Body of pancreas (tissue), 4 donors: ENCODE results near the gene MAST4. TPM values are rescaled to one million over a fixed set of nuclear protein-coding genes. Genes with fewer than 3 reads are reported as not detected.

Source experiments
- ATAC-seq: fragments of 150-250 bp; one replicate; pipeline ENCODE4 v1.9.1; 2016
- DNase-seq, 4 donors: peaks; one replicate each; pipeline ENCODE4 v3.0.0-alpha.2; 2019
- H3K27ac ChIP-seq, 4 donors: fragments of 200-600 bp; sonication (generic); 1 replicate in 3 of 4; 2 replicates in 1 of 4; pipeline versions ENCODE4 v1.5.1 to v1.6.1; 2016 to 2019; ENCODE audit warnings: mild to moderate bottlenecking in 1 of 4, mixed read lengths in 1 of 4, moderate library complexity in 1 of 4
- H3K27me3 ChIP-seq, 2 donors: fragments of 200-600 bp; sonication (generic); one replicate each; pipeline ENCODE4 v1.6.0; 2016; ENCODE audit warnings: mild to moderate bottlenecking in 1 of 2
- H3K36me3 ChIP-seq, 2 donors: fragments of 200-600 bp; sonication (generic); replicated peaks in 1 of 2; 2 replicates each; pipeline ENCODE4 v1.5.1; 2016; ENCODE audit warnings: low read depth in 2 of 2; ENCODE audit not compliant: insufficient read depth in 1 of 2
- H3K4me1 ChIP-seq: fragments of 200-600 bp; sonication (generic); one replicate; pipeline ENCODE4 v1.6.0; 2016
- H3K4me3 ChIP-seq, 2 donors: fragments of 200-600 bp; sonication (generic); 1 replicate in 1 of 2; 2 replicates in 1 of 2; pipeline ENCODE4 v1.5.1; 2016 to 2019
- H3K9me3 ChIP-seq, 3 donors: fragments of 200-600 bp; sonication (generic); 1 replicate in 2 of 3; 2 replicates in 1 of 3; pipeline ENCODE4 v1.5.1; 2016
- POLR2A ChIP-seq, 3 donors: fragments of 450-650 bp; IDR thresholded peaks; one replicate each; pipeline ENCODE4 v1.6.1; 2016; ENCODE audit warnings: antibody characterized with exemption in 3 of 3, mild to moderate bottlenecking in 2 of 3
- WGBS, 2 donors: methylation state at CpG; one replicate each; pipeline ENCODE4 v1.1.5; 2017; 5-methylcytosine and 5-hydroxymethylcytosine counted together
- intact Hi-C: fragments of 100-400 bp; cut with DNase I; formaldehyde crosslinking; loops from one replicate; pipeline ENCODE4 v1.15.1; 2023
- total RNA-seq, 2 donors: library from RNA; depleted of rRNA; stranded (reverse); fragments of >200 nt; gene quantifications; one replicate each; pipeline ENCODE4 v1.1.0, GENCODE V29; 2016
- TF ChIP-seq, protein P1 (sequence below), 7 experiments: fragments of 450-650 bp in 4 of 7; fragments of 200-600 bp in 3 of 7; sonication (generic) in 3 of 7; IDR thresholded peaks; one replicate each; pipeline ENCODE4 v1.5.1; 2016 to 2019; ENCODE audit warnings: antibody characterized with exemption in 7 of 7

MAST4 gene
- total RNA-seq, 2 donors from 2014 or later = 17.9 to 29.7 TPM

- Histone ChIP-seq H3K36me3 (no peaks in the 10 kb centered on the region), H3K4me1 (no peaks in the 10 kb centered on the region), H3K9me3 (no peaks in the 10 kb centered on the region), H3K4me3 (no peak overlapping the region), H3K27ac (no peak overlapping the region), H3K27me3 (no peaks in the 10 kb centered on the region)
- no peak for ATAC-seq
- intact Hi-C loops = no loop called here
- 74 to 88% methylated on average over 3 of the region's 3 CpGs for WGBS, 2 donors
- no peak for TF ChIP-seq POLR2A (IDR thresholded peaks at IDR 0.05)
- TF ChIP-seq, protein P1, sequence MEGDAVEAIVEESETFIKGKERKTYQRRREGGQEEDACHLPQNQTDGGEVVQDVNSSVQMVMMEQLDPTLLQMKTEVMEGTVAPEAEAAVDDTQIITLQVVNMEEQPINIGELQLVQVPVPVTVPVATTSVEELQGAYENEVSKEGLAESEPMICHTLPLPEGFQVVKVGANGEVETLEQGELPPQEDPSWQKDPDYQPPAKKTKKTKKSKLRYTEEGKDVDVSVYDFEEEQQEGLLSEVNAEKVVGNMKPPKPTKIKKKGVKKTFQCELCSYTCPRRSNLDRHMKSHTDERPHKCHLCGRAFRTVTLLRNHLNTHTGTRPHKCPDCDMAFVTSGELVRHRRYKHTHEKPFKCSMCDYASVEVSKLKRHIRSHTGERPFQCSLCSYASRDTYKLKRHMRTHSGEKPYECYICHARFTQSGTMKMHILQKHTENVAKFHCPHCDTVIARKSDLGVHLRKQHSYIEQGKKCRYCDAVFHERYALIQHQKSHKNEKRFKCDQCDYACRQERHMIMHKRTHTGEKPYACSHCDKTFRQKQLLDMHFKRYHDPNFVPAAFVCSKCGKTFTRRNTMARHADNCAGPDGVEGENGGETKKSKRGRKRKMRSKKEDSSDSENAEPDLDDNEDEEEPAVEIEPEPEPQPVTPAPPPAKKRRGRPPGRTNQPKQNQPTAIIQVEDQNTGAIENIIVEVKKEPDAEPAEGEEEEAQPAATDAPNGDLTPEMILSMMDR (IDR thresholded peaks at IDR 0.05) = no peak
- no peak for DNase-seq
Observed at GRCh38 chr5:67189079-67189354, 592.8 kb downstream of the MAST4 start.

GRCh38 chr5:67189931-67190330 is 593.7 kb downstream of the MAST4 start:
- TF ChIP-seq, protein P1 (IDR thresholded peaks at IDR 0.05) = no peak
- ATAC-seq (no peak), DNase-seq (no peak)
- intact Hi-C loops = no loop called here
- Histone ChIP-seq H3K27ac (no peak overlapping the region), H3K27me3 (no peaks in the 10 kb centered on the region), H3K4me1 (no peaks in the 10 kb centered on the region), H3K9me3 (no peaks in the 10 kb centered on the region), H3K4me3 (no peak overlapping the region), H3K36me3 (no peaks in the 10 kb centered on the region)
- 64 to 82% methylated on average over 1 of the region's 1 CpG for WGBS, 2 donors

- H3K27me3 ChIP-seq = no peaks in the 10 kb centered on the region
- ATAC-seq (no peak), DNase-seq (no peak)
- 75 to 82% methylated on average over 4 of the region's 4 CpGs for WGBS, 2 donors
- H3K27ac ChIP-seq = no peak overlapping the region
- no peak for TF ChIP-seq POLR2A (IDR thresholded peaks at IDR 0.05)
- TF ChIP-seq, protein P1 (IDR thresholded peaks at IDR 0.05) = no peak
- no peaks in the 10 kb centered on the region for H3K9me3 ChIP-seq
- intact Hi-C loops = no loop called here
- H3K36me3 ChIP-seq = no peaks in the 10 kb centered on the region
- H3K4me3 ChIP-seq = no peak overlapping the region
- no peaks in the 10 kb centered on the region for H3K4me1 ChIP-seq
Observed at GRCh38 chr5:67190410-67190809, 594.2 kb downstream of the MAST4 start.

DNA sequence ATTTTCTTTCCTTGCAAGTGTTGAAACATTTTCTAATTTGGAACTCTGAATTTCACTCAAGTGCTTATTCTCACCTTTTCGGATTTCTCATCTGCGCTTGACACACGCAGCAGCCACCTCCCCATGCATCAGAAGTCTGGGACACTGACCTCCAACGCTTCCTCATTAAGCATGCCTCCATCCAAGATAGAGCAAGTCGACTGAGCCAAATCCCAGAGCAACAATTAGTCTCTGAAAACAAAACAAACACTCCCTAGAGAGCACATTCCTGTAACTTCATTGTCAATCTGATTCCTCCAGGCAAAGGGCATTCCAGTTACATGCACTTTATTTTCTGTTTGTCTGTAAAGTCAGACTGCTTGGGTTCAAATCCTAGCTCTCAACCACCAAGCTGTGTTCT is 594.7 kb downstream of the MAST4 start:
- WGBS, 2 donors = 65 to 68% methylated on average over 5 of the region's 5 CpGs
- ATAC-seq (no peak), DNase-seq (no peak)
- H3K36me3 ChIP-seq = no peaks in the 10 kb centered on the region
- H3K4me1 ChIP-seq = no peaks in the 10 kb centered on the region
- intact Hi-C loops = no loop called here
- no peaks in the 10 kb centered on the region for H3K9me3 ChIP-seq
- H3K27ac ChIP-seq = no peak overlapping the region
- no peaks in the 10 kb centered on the region for H3K27me3 ChIP-seq
- H3K4me3 ChIP-seq = no peak overlapping the region
- no peak for TF ChIP-seq POLR2A (IDR thresholded peaks at IDR 0.05)
- TF ChIP-seq, protein P1 (IDR thresholded peaks at IDR 0.05) = no peak

GRCh38 chr5:67192719-67193438 is 596.7 kb downstream of the MAST4 start:
- Histone ChIP-seq H3K27me3 (no peaks in the 10 kb centered on the region), H3K36me3 (no peaks in the 10 kb centered on the region), H3K4me1 (no peaks in the 10 kb centered on the region), H3K27ac (peak overlapping the region in 1 of 4 donors; percentile 51), H3K4me3 (no peak overlapping the region), H3K9me3 (no peaks in the 10 kb centered on the region)
- DNase-seq (peak in 1 of 4 donors; percentile 23), ATAC-seq (no peak)
- intact Hi-C loops = no loop called here
- 62 to 71% methylated on average over 8 to 9 of the region's 9 CpGs for WGBS, 2 donors
- TF ChIP-seq POLR2A (IDR thresholded peaks at IDR 0.05) = no peak
- TF ChIP-seq, protein P1 (IDR thresholded peaks at IDR 0.05) = no peak
